Measurements from ENCODE around the gene DMD.
A peak's percentile ranks its signal among the peaks of the same experiment; 100 is the strongest.
"Not testable (repeated sequence)": the region's sequence is repeated elsewhere in the genome, so short reads cannot be mapped to it uniquely, and the experiment has no call there.

The DMD gene

GRCh38 chrX:32644476-32645245 lies 566.7 kb downstream of the DMD start:
- no peak for DNase-seq

- DNase-seq, result no peak
Measured at GRCh38 chrX:32642283-32642682, 569.1 kb downstream of the DMD start.

GRCh38 chrX:32618154-32618553 lies 593.2 kb downstream of the DMD start:
- DNase-seq, result no peak

GRCh38 chrX:32614707-32615106 lies 596.6 kb downstream of the DMD start:
- DNase-seq, result no peak

- no peak for DNase-seq
Measured at GRCh38 chrX:32599156-32599555, 612.2 kb downstream of the DMD start.

GRCh38 chrX:32598707-32599106 lies 612.6 kb downstream of the DMD start:
- DNase-seq, result no peak

- no peak for DNase-seq
Measured at GRCh38 chrX:32597777-32598176, 613.6 kb downstream of the DMD start.

- DNase-seq, result peak in 1 of 56 donors; percentile 2
Measured at GRCh38 chrX:32592786-32593185, 618.6 kb downstream of the DMD start.

- no peak for DNase-seq
Measured at GRCh38 chrX:32591589-32591988, 619.8 kb downstream of the DMD start.

GRCh38 chrX:32582729-32583128 lies 628.6 kb downstream of the DMD start:
- DNase-seq, result no peak

GRCh38 chrX:32576885-32577284 lies 634.5 kb downstream of the DMD start:
- DNase-seq, result no peak

- no peak for DNase-seq
Measured at GRCh38 chrX:32572644-32573043, 638.7 kb downstream of the DMD start.

GRCh38 chrX:32571579-32571978 lies 639.8 kb downstream of the DMD start:
- DNase-seq, result no peak

- no peak for DNase-seq
Measured at GRCh38 chrX:32562261-32562660, 649.1 kb downstream of the DMD start.

GRCh38 chrX:32545101-32545500 lies 666.2 kb downstream of the DMD start:
- DNase-seq, result no peak

- no peak for DNase-seq
Measured at GRCh38 chrX:32538554-32538953, 672.8 kb downstream of the DMD start.

GRCh38 chrX:32533848-32534247 lies 677.5 kb downstream of the DMD start:
- DNase-seq, result no peak

GRCh38 chrX:32532262-32532661 lies 679.1 kb downstream of the DMD start:
- DNase-seq, result no peak

GRCh38 chrX:32530802-32531403 lies 680.4 kb downstream of the DMD start:
- peak in 8 of 56 donors; percentile 0 to 47 (median 0) for DNase-seq

- DNase-seq, result not testable (repeated sequence)
Measured at GRCh38 chrX:32528451-32528850, 682.9 kb downstream of the DMD start.

- no peak for DNase-seq
Measured at GRCh38 chrX:32525234-32525633, 686.1 kb downstream of the DMD start.

GRCh38 chrX:32524385-32524784 lies 687.0 kb downstream of the DMD start:
- peak in 1 of 56 donors; percentile 0 for DNase-seq

GRCh38 chrX:32520789-32521188 lies 690.6 kb downstream of the DMD start:
- no peak for DNase-seq

Measured in amygdala (tissue), 56 donors.